ENCODE data around the gene SFTPD.

DNA sequence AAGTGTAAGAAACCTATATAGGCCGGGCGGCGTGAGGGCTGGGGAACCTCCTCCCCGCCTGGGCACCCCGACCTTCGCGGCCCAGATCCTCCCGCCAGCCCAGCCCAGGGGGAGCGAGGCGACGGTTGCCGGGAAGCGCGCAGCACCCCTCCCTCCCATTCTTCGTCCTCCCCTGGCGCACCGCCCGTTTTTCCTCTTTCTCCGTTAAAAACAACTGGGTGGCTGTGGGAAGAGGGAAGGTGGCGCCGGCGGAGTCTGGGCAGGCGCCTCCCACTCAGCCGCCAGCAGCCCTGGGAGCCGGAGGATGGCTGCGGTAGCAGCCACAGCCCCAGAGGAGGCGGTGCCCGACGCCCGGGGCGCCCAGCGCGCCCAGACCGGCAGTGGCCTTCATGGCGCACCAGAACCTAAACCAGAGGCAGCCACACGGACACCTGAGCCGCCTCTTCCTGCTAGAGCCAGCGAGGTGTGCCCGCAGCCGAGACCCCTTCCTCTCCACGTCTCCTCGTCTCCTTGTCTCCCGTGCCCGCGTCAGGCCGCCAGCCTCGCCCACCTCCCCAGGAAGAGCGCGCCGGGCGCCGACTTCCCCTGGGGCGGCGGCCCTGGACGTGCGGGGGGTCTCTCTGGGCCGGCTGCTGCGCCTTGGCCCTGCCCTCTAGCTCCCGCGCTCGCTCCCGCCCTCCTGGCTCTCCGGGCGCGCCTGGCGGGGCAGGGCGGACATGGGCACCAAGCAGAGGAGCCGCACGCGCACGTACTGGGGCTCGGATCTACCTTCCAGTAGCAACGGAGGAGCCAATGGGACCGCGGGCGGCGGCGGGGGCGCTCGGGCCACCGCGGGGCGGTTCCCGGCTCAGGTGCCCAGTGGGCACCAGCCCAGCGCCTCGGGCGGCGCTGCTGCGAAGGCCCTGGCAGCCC lies 32.8 kb upstream of the SFTPD start:
- TF ChIP-seq POLR2A (IDR thresholded peaks at IDR 0.05; ENCODE audit: low read length) (no peak), GATA1 (IDR thresholded peaks at IDR 0.05; ENCODE audit: low read depth, low read length) (no peak)
